CD4-positive, alpha-beta T cell treated with Interferon gamma for 1 hour (primary cell): ENCODE results near the gene ABCB10.

ENCODE experiments used
- DNase-seq: peaks from one replicate; pipeline ENCODE4 v3.0.0-alpha.2; 2020

The ABCB10 gene

GRCh38 chr1:229470406-229471043 lies 88.0 kb downstream of the ABCB10 start:
- DNase-seq = no peak

- no peak for DNase-seq
Observed at GRCh38 chr1:229466887-229467286, 91.6 kb downstream of the ABCB10 start.
